ENCODE data around the gene XPR1. TPM values are rescaled to one million over a fixed set of nuclear protein-coding genes. Genes with fewer than 3 reads are reported as not detected.

XPR1 gene
- total RNA-seq, 1 donor = 25.7 TPM

DNA sequence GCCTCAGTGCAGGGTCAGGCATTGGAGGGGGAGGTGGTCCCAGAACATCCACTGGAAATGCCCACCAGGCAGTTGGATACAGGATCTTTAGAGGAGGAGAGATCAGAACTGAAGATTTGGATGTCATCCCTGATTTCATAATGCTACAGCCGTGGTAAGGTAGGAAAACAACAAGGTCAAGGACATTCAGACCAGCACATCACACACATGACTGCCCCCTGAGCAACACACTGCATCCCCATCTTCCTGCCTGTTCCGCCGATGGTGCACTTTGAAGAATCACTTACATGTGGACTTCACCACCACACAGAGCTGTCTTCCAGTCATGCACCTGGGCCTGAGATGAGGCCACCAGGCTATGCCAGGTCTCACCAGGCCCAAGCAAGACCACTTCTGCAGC lies 297.6 kb downstream of the XPR1 start:
- TF ChIP-seq, protein P1, sequence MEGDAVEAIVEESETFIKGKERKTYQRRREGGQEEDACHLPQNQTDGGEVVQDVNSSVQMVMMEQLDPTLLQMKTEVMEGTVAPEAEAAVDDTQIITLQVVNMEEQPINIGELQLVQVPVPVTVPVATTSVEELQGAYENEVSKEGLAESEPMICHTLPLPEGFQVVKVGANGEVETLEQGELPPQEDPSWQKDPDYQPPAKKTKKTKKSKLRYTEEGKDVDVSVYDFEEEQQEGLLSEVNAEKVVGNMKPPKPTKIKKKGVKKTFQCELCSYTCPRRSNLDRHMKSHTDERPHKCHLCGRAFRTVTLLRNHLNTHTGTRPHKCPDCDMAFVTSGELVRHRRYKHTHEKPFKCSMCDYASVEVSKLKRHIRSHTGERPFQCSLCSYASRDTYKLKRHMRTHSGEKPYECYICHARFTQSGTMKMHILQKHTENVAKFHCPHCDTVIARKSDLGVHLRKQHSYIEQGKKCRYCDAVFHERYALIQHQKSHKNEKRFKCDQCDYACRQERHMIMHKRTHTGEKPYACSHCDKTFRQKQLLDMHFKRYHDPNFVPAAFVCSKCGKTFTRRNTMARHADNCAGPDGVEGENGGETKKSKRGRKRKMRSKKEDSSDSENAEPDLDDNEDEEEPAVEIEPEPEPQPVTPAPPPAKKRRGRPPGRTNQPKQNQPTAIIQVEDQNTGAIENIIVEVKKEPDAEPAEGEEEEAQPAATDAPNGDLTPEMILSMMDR (IDR thresholded peaks at IDR 0.05; ENCODE audit: extremely low read depth, low read depth, low read length) = no peak
- H3K79me2 ChIP-seq (ENCODE audit: insufficient read depth, low read length) = no peaks in the 10 kb centered on the region
- no peak overlapping the region for H3K4me3 ChIP-seq (ENCODE audit: insufficient read depth, low read length)
- no peaks in the 10 kb centered on the region for H3K9me3 ChIP-seq (ENCODE audit: low read depth, low read length)
- H3K27ac ChIP-seq (ENCODE audit: low read depth, low read length) = no peak overlapping the region
- no peak for DNase-seq (ENCODE audit: insufficient read length, low spot score, missing footprints)
- H3K4me1 ChIP-seq (ENCODE audit: insufficient read depth, low read length) = no peaks in the 10 kb centered on the region
- no peak overlapping the region for H3K4me2 ChIP-seq (ENCODE audit: insufficient read depth, low read length)
- H3K27me3 ChIP-seq (ENCODE audit: insufficient read depth, low read length) = no peaks in the 10 kb centered on the region
- H3K36me3 ChIP-seq (ENCODE audit: insufficient read depth, low read length) = peaks cover 3% of the 10 kb centered on the region
- H4K20me1 ChIP-seq (ENCODE audit: insufficient read depth, low read length) = peaks cover 21% of the 10 kb centered on the region
- H2AFZ ChIP-seq (ENCODE audit: low read length) = no peak overlapping the region

DNA sequence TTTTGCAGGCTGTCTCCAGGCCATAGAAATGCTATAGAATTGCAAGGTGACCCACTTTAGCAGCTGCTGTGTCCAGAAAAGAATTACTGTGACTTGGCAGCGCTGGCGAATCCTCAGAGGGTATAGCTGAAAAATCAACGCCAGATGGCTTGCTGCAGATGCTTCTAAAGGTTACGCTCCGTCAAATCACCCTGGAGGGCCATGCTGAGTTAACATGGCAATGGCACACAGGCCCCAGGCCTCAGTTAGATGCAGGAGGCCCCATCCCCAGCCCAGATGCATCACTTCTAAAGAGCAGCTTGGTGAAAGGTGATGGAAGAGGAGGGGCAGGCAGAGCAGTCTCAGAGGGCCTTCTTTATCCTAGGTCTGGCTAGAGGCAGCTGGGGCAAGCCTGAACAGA lies 298.9 kb downstream of the XPR1 start:
- Histone ChIP-seq H3K9me3 (ENCODE audit: low read depth, low read length) (no peaks in the 10 kb centered on the region), H3K27ac (ENCODE audit: low read depth, low read length) (no peak overlapping the region), H3K4me3 (ENCODE audit: insufficient read depth, low read length) (no peak overlapping the region), H3K79me2 (ENCODE audit: insufficient read depth, low read length) (no peaks in the 10 kb centered on the region), H3K36me3 (ENCODE audit: insufficient read depth, low read length) (peaks cover 8% of the 10 kb centered on the region), H4K20me1 (ENCODE audit: insufficient read depth, low read length) (peaks cover 20% of the 10 kb centered on the region), H3K27me3 (ENCODE audit: insufficient read depth, low read length) (no peaks in the 10 kb centered on the region), H3K4me1 (ENCODE audit: insufficient read depth, low read length) (no peaks in the 10 kb centered on the region), H2AFZ (ENCODE audit: low read length) (no peak overlapping the region), H3K4me2 (ENCODE audit: insufficient read depth, low read length) (no peak overlapping the region)
- TF ChIP-seq, protein P1 (IDR thresholded peaks at IDR 0.05; ENCODE audit: extremely low read depth, low read depth, low read length) = no peak
- DNase-seq (ENCODE audit: insufficient read length, low spot score, missing footprints) = no peak

DNA sequence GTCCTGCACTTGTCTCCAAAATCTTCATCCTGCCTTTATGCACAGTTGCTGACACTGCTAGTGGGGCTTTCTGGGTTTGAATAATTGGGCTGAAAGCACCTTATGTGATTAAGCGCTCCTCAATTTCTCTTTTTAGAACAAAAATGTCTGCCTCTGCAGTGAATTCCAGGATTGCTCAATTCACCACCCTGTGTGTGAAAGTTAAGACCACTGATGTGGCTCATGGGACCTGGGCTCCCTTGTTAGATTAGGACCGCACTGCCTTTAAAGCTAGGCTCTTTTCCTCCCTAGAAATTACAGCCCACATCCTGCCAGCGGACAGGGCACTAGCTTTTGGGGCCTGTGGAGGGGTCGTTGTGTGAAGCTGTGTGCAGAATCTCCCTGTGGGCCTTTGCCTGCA lies 299.7 kb downstream of the XPR1 start:
- H3K9me3 ChIP-seq (ENCODE audit: low read depth, low read length) = no peaks in the 10 kb centered on the region
- DNase-seq (ENCODE audit: insufficient read length, low spot score, missing footprints) = no peak

DNA sequence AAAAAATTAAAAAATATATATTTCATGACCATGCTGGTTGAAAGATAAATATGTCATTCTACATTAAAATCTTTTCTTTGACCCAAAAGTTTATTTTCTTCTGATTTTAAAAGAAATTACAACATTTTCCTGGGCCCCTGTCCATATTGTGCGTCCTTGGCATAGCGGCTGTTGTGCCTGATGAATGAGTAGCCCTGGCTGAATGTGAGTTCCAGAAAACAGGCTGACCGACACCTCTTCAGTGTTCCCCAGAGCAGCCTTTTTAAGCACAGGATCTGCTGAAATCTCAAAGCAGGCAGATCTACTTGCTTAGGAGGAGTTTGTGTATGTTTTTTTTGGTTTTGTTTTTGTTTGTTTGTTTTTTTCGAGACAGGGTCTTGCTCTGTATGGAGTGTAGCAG lies 300.6 kb downstream of the XPR1 start:
- Histone ChIP-seq H3K4me1 (ENCODE audit: insufficient read depth, low read length) (no peaks in the 10 kb centered on the region), H3K9me3 (ENCODE audit: low read depth, low read length) (no peaks in the 10 kb centered on the region), H3K27me3 (ENCODE audit: insufficient read depth, low read length) (no peaks in the 10 kb centered on the region), H3K79me2 (ENCODE audit: insufficient read depth, low read length) (no peaks in the 10 kb centered on the region), H3K4me2 (ENCODE audit: insufficient read depth, low read length) (no peak overlapping the region), H3K36me3 (ENCODE audit: insufficient read depth, low read length) (peaks cover 8% of the 10 kb centered on the region), H2AFZ (ENCODE audit: low read length) (no peak overlapping the region), H4K20me1 (ENCODE audit: insufficient read depth, low read length) (peaks cover 4% of the 10 kb centered on the region), H3K27ac (ENCODE audit: low read depth, low read length) (no peak overlapping the region), H3K4me3 (ENCODE audit: insufficient read depth, low read length) (no peak overlapping the region)
- TF ChIP-seq, protein P1 (IDR thresholded peaks at IDR 0.05; ENCODE audit: extremely low read depth, low read depth, low read length) = no peak
- DNase-seq (ENCODE audit: insufficient read length, low spot score, missing footprints) = no peak

More for the DNA sequence above, 299.7 kb downstream of the XPR1 start:
- Histone ChIP-seq H2AFZ (ENCODE audit: low read length) (no peak overlapping the region), H3K4me2 (ENCODE audit: insufficient read depth, low read length) (no peak overlapping the region), H3K27me3 (ENCODE audit: insufficient read depth, low read length) (no peaks in the 10 kb centered on the region), H3K36me3 (ENCODE audit: insufficient read depth, low read length) (peaks cover 8% of the 10 kb centered on the region), H3K27ac (ENCODE audit: low read depth, low read length) (no peak overlapping the region), H4K20me1 (ENCODE audit: insufficient read depth, low read length) (peaks cover 11% of the 10 kb centered on the region), H3K4me3 (ENCODE audit: insufficient read depth, low read length) (no peak overlapping the region), H3K79me2 (ENCODE audit: insufficient read depth, low read length) (no peaks in the 10 kb centered on the region), H3K4me1 (ENCODE audit: insufficient read depth, low read length) (no peaks in the 10 kb centered on the region)
- TF ChIP-seq, protein P1 (IDR thresholded peaks at IDR 0.05; ENCODE audit: extremely low read depth, low read depth, low read length) = no peak
